ENCODE results near the gene SRD5A2. TPM values are rescaled to one million over a fixed set of nuclear protein-coding genes. Genes with fewer than 3 reads are reported as not detected.

Gene SRD5A2
- total and polyA plus RNA-seq, 3 donors from 2014 or later: 1.3 to 1.8 (median 1.4) TPM

GRCh38 chr2:31558401-31559295 lies 22.1 kb downstream of the SRD5A2 start:
- no peak for DNase-seq
- Histone ChIP-seq H3K9me3 (no peaks in the 10 kb centered on the region), H3K27ac (no peak overlapping the region), H3K4me3 (no peak overlapping the region), H3K27me3 (no peaks in the 10 kb centered on the region), H3K4me1 (no peaks in the 10 kb centered on the region), H3K36me3 (ENCODE audit: low read depth, missing control alignments) (no peaks in the 10 kb centered on the region)
- intact Hi-C loops (cut with DNase I; ENCODE audit: low total_unique reads): no loop called here
- 63 to 67% methylated on average over 7 of the region's 7 CpGs for WGBS, 2 donors
- TF ChIP-seq POLR2A (IDR thresholded peaks at IDR 0.05): no peak
- no peak for TF ChIP-seq CTCF (IDR thresholded peaks at IDR 0.05)

- Histone ChIP-seq H3K36me3 (ENCODE audit: low read depth, missing control alignments) (no peaks in the 10 kb centered on the region), H3K27ac (no peak overlapping the region), H3K27me3 (no peaks in the 10 kb centered on the region), H3K4me3 (no peak overlapping the region), H3K9me3 (no peaks in the 10 kb centered on the region), H3K4me1 (no peaks in the 10 kb centered on the region)
- no peak for DNase-seq
- no peak for TF ChIP-seq POLR2A (IDR thresholded peaks at IDR 0.05)
- TF ChIP-seq CTCF (IDR thresholded peaks at IDR 0.05): no peak
- intact Hi-C loops (cut with DNase I; ENCODE audit: low total_unique reads): no loop called here
These were observed 23.8 kb downstream of the SRD5A2 start for GRCh38 chr2:31556940-31557339.

GRCh38 chr2:31555967-31556706 lies 24.6 kb downstream of the SRD5A2 start:
- intact Hi-C loops (cut with DNase I; ENCODE audit: low total_unique reads): no loop called here
- 83 to 96% methylated on average over 3 of the region's 3 CpGs for WGBS, 2 donors

GRCh38 chr2:31553362-31553761 lies 27.4 kb downstream of the SRD5A2 start:
- DNase-seq: no peak
- H3K27ac ChIP-seq: no peak overlapping the region
- H3K36me3 ChIP-seq (ENCODE audit: low read depth, missing control alignments): no peaks in the 10 kb centered on the region
- no peaks in the 10 kb centered on the region for H3K27me3 ChIP-seq
- 89 to 95% methylated on average over 2 of the region's 2 CpGs for WGBS, 2 donors
- H3K4me1 ChIP-seq: no peaks in the 10 kb centered on the region
- H3K9me3 ChIP-seq: no peaks in the 10 kb centered on the region
- intact Hi-C loops (cut with DNase I; ENCODE audit: low total_unique reads): no loop called here
- no peak for TF ChIP-seq POLR2A (IDR thresholded peaks at IDR 0.05)
- TF ChIP-seq CTCF (IDR thresholded peaks at IDR 0.05): no peak
- no peak overlapping the region for H3K4me3 ChIP-seq

More at GRCh38 chr2:31555967-31556706, 24.6 kb downstream of the SRD5A2 start:
- Histone ChIP-seq H3K27ac (no peak overlapping the region), H3K27me3 (no peaks in the 10 kb centered on the region), H3K4me1 (no peaks in the 10 kb centered on the region), H3K9me3 (no peaks in the 10 kb centered on the region), H3K36me3 (ENCODE audit: low read depth, missing control alignments) (no peaks in the 10 kb centered on the region), H3K4me3 (no peak overlapping the region)
- DNase-seq: no peak
- no peak for TF ChIP-seq POLR2A (IDR thresholded peaks at IDR 0.05)
- TF ChIP-seq CTCF (IDR thresholded peaks at IDR 0.05): no peak
